Stimulated activated CD4-positive, alpha-beta T cell treated with anti-CD3 and anti-CD28 coated beads, TNF-alpha, amount 100 ng/mL, for 24 hours (primary cell): Measurements from ENCODE around the gene STXBP5L.
"Not testable (repeated sequence)": the region's sequence is repeated elsewhere in the genome, so short reads cannot be mapped to it uniquely, and the experiment has no call there.

Source experiments
- DNase-seq, 3 experiments: peaks; one replicate each; pipeline ENCODE4 v3.0.0-alpha.2; 2020; ENCODE audit warnings: low read depth in 3 of 3

STXBP5L gene

GRCh38 chr3:121018917-121019321 lies 110.9 kb downstream of the STXBP5L start:
- no peak for DNase-seq

- DNase-seq, result no peak
These were observed 155.6 kb downstream of the STXBP5L start for GRCh38 chr3:121063628-121064027.

GRCh38 chr3:121064121-121064520 lies 156.1 kb downstream of the STXBP5L start:
- DNase-seq, result no peak

GRCh38 chr3:121072133-121072532 lies 164.1 kb downstream of the STXBP5L start:
- no peak for DNase-seq

GRCh38 chr3:121073011-121073410 lies 165.0 kb downstream of the STXBP5L start:
- no peak for DNase-seq

GRCh38 chr3:121075191-121075590 lies 167.2 kb downstream of the STXBP5L start:
- no peak for DNase-seq

- not testable (repeated sequence) for DNase-seq
These were observed 170.5 kb downstream of the STXBP5L start for GRCh38 chr3:121078378-121079101.

- DNase-seq, result no peak
These were observed 188.9 kb downstream of the STXBP5L start for GRCh38 chr3:121096953-121097352.

- DNase-seq, result not testable (repeated sequence)
These were observed 203.1 kb downstream of the STXBP5L start for GRCh38 chr3:121111086-121111485.

GRCh38 chr3:121111914-121112612 lies 204.1 kb downstream of the STXBP5L start:
- DNase-seq, result no peak

GRCh38 chr3:121126033-121126706 lies 218.2 kb downstream of the STXBP5L start:
- DNase-seq, result no peak

GRCh38 chr3:121126707-121127035 lies 218.7 kb downstream of the STXBP5L start:
- DNase-seq, result no peak

- DNase-seq, result no peak
These were observed 244.6 kb downstream of the STXBP5L start for GRCh38 chr3:121152573-121152972.

- no peak for DNase-seq
These were observed 245.8 kb downstream of the STXBP5L start for GRCh38 chr3:121153851-121154250.

GRCh38 chr3:121155028-121155427 lies 247.0 kb downstream of the STXBP5L start:
- no peak for DNase-seq

- no peak for DNase-seq
These were observed 257.4 kb downstream of the STXBP5L start for GRCh38 chr3:121165397-121165837.

- DNase-seq, result no peak
These were observed 259.6 kb downstream of the STXBP5L start for GRCh38 chr3:121167374-121168139.

- DNase-seq, result no peak
These were observed 267.1 kb downstream of the STXBP5L start for GRCh38 chr3:121175083-121175482.

- not testable (repeated sequence) for DNase-seq
These were observed 282.6 kb downstream of the STXBP5L start for GRCh38 chr3:121190626-121191025.

GRCh38 chr3:121202573-121202972 lies 294.6 kb downstream of the STXBP5L start:
- DNase-seq, result no peak

GRCh38 chr3:121223116-121223515 lies 315.1 kb downstream of the STXBP5L start:
- DNase-seq, result no peak

- no peak for DNase-seq
These were observed 321.0 kb downstream of the STXBP5L start for GRCh38 chr3:121228971-121229370.
